NCI-H2196 treated with DMSO at 0.1 percent for 48 hours (cell line): ENCODE results near the gene PCDHGB5.
"Not testable (repeated sequence)": the region's sequence is repeated elsewhere in the genome, so short reads cannot be mapped to it uniquely, and the experiment has no call there.

ENCODE experiments used
- DNase-seq: peaks from one replicate; lab custom pipeline; 2025; ENCODE audit not compliant: unreplicated experiment; lab: John Stamatoyannopoulos, UW

The PCDHGB5 gene

DNA sequence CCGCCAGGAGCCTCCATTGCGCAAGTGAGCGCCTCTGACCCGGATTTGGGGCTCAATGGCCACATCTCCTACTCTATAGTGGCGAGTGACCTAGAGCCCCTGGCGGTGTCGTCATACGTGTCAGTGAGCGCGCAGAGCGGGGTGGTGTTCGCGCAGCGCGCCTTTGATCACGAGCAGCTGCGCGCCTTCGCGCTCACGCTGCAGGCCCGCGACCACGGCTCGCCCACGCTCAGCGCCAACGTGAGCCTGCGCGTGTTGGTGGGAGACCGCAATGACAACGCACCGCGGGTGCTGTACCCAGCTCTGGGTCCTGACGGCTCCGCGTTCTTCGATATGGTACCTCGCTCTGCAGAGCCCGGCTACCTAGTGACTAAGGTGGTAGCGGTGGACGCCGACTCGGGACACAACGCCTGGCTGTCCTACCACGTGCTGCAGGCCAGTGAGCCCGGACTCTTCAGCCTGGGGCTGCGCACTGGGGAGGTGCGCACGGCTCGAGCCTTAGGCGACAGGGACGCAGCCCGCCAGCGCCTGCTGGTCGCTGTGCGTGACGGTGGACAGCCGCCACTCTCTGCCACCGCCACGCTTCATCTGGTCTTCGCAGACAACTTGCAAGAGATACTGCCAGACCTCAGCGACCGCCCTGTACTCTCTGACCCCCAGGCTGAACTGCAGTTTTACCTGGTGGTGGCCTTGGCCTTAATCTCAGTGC lies 12.0 kb downstream of the PCDHGB5 start:
- no peak for DNase-seq

GRCh38 chr5:141411575-141411974 lies 13.8 kb downstream of the PCDHGB5 start:
- DNase-seq, result no peak

- DNase-seq, result no peak
Measured at GRCh38 chr5:141412854-141413539, 15.2 kb downstream of the PCDHGB5 start, which contains the start of gene PCDHGA10. Gene PCDHGA10 (plus strand): TSS chr5:141412987. CDS start chr5:141413176, 189 bp downstream.

GRCh38 chr5:141413540-141414069 lies 15.9 kb downstream of the PCDHGB5 start:
- no peak for DNase-seq

GRCh38 chr5:141414548-141415274 lies 17.0 kb downstream of the PCDHGB5 start:
- not testable (repeated sequence) for DNase-seq

DNA sequence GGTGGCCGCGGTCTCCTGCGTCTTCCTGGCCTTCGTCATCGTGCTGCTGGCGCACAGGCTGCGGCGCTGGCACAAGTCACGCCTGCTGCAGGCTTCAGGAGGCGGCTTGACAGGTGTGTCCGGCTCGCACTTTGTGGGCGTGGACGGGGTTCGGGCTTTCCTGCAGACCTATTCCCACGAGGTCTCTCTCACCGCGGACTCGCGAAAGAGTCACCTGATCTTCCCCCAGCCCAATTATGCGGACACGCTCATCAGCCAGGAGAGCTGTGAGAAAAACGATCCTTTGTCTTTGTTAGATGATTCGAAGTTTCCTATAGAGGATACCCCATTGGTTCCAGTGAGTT lies 17.5 kb downstream of the PCDHGB5 start:
- not testable (repeated sequence) for DNase-seq

- DNase-seq, result not testable (repeated sequence)
Measured at GRCh38 chr5:141417494-141418172, 19.9 kb downstream of the PCDHGB5 start, which contains the start of gene PCDHGB7. Gene PCDHGB7 (plus strand): TSS chr5:141417677. CDS start chr5:141417860, 183 bp downstream.

- no peak for DNase-seq
Measured at GRCh38 chr5:141419074-141419880, 21.5 kb downstream of the PCDHGB5 start.

- DNase-seq, result no peak
Measured at GRCh38 chr5:141420855-141421488, 23.2 kb downstream of the PCDHGB5 start, which contains the start of gene PCDHGA11. Gene PCDHGA11 (plus strand): TSS chr5:141421051. CDS start chr5:141421228, 177 bp downstream.

DNA sequence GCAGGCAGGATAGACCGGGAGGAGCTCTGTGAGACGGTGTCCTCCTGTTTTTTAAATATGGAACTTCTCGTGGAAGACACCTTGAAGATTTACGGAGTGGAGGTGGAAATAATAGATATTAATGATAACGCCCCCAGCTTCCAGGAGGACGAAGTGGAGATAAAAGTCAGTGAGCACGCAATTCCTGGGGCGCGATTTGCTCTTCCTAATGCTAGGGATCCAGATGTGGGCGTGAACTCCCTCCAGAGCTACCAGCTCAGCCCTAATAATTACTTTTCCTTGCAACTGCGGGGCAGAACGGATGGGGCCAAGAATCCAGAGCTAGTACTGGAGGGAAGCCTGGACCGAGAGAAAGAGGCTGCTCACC lies 23.7 kb downstream of the PCDHGB5 start:
- DNase-seq, result no peak

GRCh38 chr5:141422742-141423291 lies 25.1 kb downstream of the PCDHGB5 start:
- no peak for DNase-seq

DNA sequence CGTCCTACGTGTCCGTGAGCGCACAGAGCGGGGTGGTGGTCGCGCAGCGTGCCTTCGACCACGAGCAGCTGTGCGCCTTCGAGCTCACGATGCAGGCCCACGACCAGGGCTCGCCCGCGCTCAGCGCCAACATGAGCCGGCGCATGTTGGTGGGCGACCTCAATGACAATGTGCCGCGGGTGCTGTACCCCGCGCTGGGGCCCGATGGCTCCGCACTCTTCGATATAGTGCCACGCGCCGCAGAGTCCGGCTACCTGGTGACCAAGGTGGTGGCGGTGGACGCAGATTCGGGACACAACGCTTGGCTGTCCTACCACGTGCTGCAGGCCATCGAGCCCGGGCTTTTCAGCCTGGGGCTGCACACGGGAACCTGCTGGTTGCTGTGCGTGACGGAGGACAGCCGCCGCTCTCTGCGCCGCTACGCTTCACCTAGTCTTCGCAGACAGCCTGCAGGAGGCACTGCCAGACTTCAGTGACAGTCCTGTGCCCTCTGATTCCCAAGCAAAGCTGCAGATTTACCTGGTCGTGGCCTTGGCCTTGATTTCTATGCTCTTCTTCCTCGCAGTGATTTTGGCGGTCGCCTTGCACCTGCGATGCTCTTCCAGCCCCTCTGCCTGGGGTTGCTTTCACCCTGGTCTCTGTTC lies 30.2 kb downstream of the PCDHGB5 start:
- no peak for DNase-seq

DNA sequence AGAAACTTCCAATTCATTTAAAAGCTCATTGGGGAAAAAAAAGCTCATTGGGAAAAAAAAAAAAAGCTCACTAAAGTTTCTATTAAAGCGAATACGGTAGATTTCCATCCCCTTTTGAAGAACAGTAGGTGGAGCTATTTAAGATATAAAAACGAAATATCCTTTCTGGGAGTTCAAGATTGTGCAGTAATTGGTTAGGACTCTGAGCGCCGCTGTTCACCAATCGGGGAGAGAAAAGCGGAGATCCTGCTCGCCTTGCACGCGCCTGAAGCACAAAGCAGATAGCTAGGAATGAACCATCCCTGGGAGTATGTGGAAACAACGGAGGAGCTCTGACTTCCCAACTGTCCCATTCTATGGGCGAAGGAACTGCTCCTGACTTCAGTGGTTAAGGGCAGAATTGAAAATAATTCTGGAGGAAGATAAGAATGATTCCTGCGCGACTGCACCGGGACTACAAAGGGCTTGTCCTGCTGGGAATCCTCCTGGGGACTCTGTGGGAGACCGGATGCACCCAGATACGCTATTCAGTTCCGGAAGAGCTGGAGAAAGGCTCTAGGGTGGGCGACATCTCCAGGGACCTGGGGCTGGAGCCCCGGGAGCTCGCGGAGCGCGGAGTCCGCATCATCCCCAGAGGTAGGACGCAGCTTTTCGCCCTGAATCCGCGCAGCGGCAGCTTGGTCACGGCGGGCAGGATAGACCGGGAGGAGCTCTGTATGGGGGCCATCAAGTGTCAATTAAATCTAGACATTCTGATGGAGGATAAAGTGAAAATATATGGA lies 32.8 kb downstream of the PCDHGB5 start, which contains the start of gene PCDHGA12:
Gene PCDHGA12, plus strand, starts transcription at position 176 of the 782 bp plus-strand sequence. Its CDS starts 253 bp downstream, at position 429.
- no peak for DNase-seq

- DNase-seq, result no peak
Measured at GRCh38 chr5:141431286-141431685, 33.5 kb downstream of the PCDHGB5 start.

GRCh38 chr5:141432308-141432707 lies 34.6 kb downstream of the PCDHGB5 start:
- DNase-seq, result not testable (repeated sequence)

DNA sequence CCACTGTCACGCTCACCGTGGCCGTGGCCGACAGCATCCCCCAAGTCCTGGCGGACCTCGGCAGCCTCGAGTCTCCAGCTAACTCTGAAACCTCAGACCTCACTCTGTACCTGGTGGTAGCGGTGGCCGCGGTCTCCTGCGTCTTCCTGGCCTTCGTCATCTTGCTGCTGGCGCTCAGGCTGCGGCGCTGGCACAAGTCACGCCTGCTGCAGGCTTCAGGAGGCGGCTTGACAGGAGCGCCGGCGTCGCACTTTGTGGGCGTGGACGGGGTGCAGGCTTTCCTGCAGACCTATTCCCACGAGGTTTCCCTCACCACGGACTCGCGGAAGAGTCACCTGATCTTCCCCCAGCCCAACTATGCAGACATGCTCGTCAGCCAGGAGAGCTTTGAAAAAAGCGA lies 35.0 kb downstream of the PCDHGB5 start:
- not testable (repeated sequence) for DNase-seq

DNA sequence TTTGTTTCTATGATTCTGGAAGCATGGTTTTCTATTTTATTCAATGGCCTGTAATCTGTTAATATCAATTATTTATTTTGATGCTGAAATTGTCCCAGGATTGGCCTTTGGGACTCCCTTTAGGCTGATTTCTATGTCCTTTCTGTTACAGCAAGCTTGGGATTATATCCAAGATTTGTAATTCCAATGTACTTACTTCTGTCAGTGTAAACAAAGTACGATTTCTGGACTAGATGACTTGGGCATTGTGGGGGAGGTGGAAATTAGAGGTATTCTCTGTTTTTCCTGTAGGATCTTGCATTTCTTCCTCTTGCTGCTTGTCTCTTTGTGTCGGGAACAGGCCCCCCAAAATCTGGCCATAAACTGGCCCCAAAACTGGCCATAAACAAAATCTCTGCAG lies 36.3 kb downstream of the PCDHGB5 start:
- DNase-seq, result no peak

DNA sequence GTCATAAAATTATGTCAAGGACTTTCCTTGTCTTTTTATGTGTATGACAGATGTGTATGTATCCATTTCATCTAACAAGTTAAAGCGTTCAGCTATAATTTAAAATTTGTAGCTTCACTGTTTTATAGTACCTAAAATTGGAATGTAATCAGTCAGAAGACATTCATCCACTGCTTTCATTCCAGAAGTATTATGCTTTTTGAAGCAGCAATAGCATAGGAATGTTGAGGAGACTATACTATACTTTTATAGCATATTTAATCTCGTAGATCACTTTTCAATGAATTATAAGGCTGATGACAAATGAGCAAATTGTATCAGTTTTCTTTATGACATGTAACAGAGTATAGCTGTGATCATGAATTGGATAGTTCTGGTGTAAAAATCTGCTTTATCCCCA lies 39.5 kb downstream of the PCDHGB5 start:
- DNase-seq, result no peak
